Measurements from ENCODE around the gene STK10. TPM values are rescaled to one million over a fixed set of nuclear protein-coding genes. Genes with fewer than 3 reads are reported as not detected.

STK10 gene
- total RNA-seq, 1 experiment from 2014 or later = 22.9 TPM

GRCh38 chr5:172102218-172102870, 85.7 kb downstream of the STK10 start:
- no peaks in the 10 kb centered on the region for H3K27me3 ChIP-seq (ENCODE audit: insufficient read depth, low read length)
- ChIA-PET POLR2A (no interaction called here), CTCF (no interaction called here), RAD21 (ENCODE audit: low non-redundant PET in 1 of 2, low total read pairs in 2 of 2, uncharacterized antibody in 2 of 2, unreplicated experiment in 2 of 2) (interaction anchor here in 1 of 2 experiments (0.7 kb wide), 1 partner anchor 191 kb away, joined by 4 read pairs; no protein-coding TSS in a partner anchor)
- ATAC-seq (peak; percentile 3; the same call in 1 of the 2 replicates), DNase-seq (ENCODE audit: low read depth, low spot score) (no peak)
- no peaks in the 10 kb centered on the region; a peak in 1 of 4 replicates for H3K36me3 ChIP-seq (ENCODE audit: control insufficient read depth in 1 of 2, insufficient read depth in 2 of 2, low read length in 2 of 2)
- peak overlapping the region; percentile 59 for H3K4me2 ChIP-seq (ENCODE audit: low read length)
- peak overlapping the region; percentile 17; the same call in 1 of the 2 replicates for H3K9ac ChIP-seq (ENCODE audit: low read length)
- BruUV-seq (replicated peaks) = no TSS peak
- H3K27ac ChIP-seq (ENCODE audit: low read depth, low read length) = no peak overlapping the region
- H3K79me2 ChIP-seq (ENCODE audit: insufficient read depth, low read length) = no peaks in the 10 kb centered on the region
- no peaks in the 10 kb centered on the region for H3K9me2 ChIP-seq (ENCODE audit: insufficient read depth)
- H3K4me3 ChIP-seq (replicated peaks in 1 of 2; ENCODE audit: low read depth in 1 of 2, low read length in 2 of 2) = no peak overlapping the region
- H2AFZ ChIP-seq (ENCODE audit: low read depth, low read length, poor library complexity, severe bottlenecking) = no peak overlapping the region
- intact Hi-C loops (cut with micrococcal nuclease) = no loop called here
- H4K20me1 ChIP-seq (ENCODE audit: insufficient read depth) = no peaks in the 10 kb centered on the region
- H3K9me3 ChIP-seq (ENCODE audit: control insufficient read depth in 1 of 2, insufficient read depth in 1 of 2, low read depth in 1 of 2, low read length in 2 of 2) = no peaks in the 10 kb centered on the region
- peaks cover 12 to 32% of the 10 kb centered on the region in 2 experiments for H3K4me1 ChIP-seq (ENCODE audit: control insufficient read depth in 1 of 2, insufficient read depth in 2 of 2, low read length in 2 of 2)
- TF ChIP-seq CTCF (IDR thresholded peaks at IDR 0.05 in 2 of 3, conservative IDR thresholded peaks at IDR 0.05 in 1 of 3; ENCODE audit: borderline replicate concordance in 1 of 3, insufficient read depth in 1 of 3, low read depth in 2 of 3, low read length in 2 of 3) (no peak), RAD21 (IDR thresholded peaks at IDR 0.05; ENCODE audit: low read depth) (no peak), ATF3 (IDR thresholded peaks at IDR 0.05) (no peak), ZBTB33 (IDR thresholded peaks at IDR 0.05; ENCODE audit: extremely low read depth, insufficient replicate concordance, low read length) (no peak), FOSL1 (IDR thresholded peaks at IDR 0.05; ENCODE audit: low read depth) (no peak), EZH2 (IDR thresholded peaks at IDR 0.05) (no peak), SP1 (IDR thresholded peaks at IDR 0.05; ENCODE audit: low read depth) (no peak)
